HepG2 (cell line): Measurements from ENCODE around the gene SLC16A5. TPM values are rescaled to one million over a fixed set of nuclear protein-coding genes. Genes with fewer than 3 reads are reported as not detected.

Source experiments
- CREM ChIP-seq, 2 experiments: sonication (generic) in 1 of 2; formaldehyde crosslinking in 1 of 2; IDR thresholded peaks; 2 replicates each; pipeline versions ENCODE4 v1.4.0 to v1.6.1; 2016 to 2020; ENCODE audit warnings: antibody characterized with exemption in 1 of 2, mild to moderate bottlenecking in 1 of 2, missing genetic modification reagents in 1 of 2
- CTCF ChIP-seq: sonication (generic); formaldehyde crosslinking; IDR thresholded peaks from 2 replicates; pipeline ENCODE4 v1.5.0; 2020; ENCODE audit warnings: mild to moderate bottlenecking, missing genetic modification reagents, moderate library complexity
- GLI4 ChIP-seq: sonication (generic); formaldehyde crosslinking; IDR thresholded peaks from 2 replicates; pipeline ENCODE4 v1.5.1; 2020; ENCODE audit warnings: missing genetic modification reagents, mild to moderate bottlenecking, moderate library complexity, borderline replicate concordance
- HDAC1 ChIP-seq: sonication (generic); formaldehyde crosslinking; IDR thresholded peaks from 2 replicates; pipeline ENCODE4 v1.5.1; 2020; ENCODE audit warnings: mild to moderate bottlenecking, missing genetic modification reagents
- MED13 ChIP-seq: sonication (generic); formaldehyde crosslinking; IDR thresholded peaks from 2 replicates; pipeline ENCODE4 v1.5.0; 2020; ENCODE audit warnings: missing genetic modification reagents
- NFKB2 ChIP-seq: sonication (generic); formaldehyde crosslinking; IDR thresholded peaks from 2 replicates; pipeline ENCODE4 v1.4.0; 2020; ENCODE audit warnings: missing genetic modification reagents, borderline replicate concordance
- TMF1 ChIP-seq: sonication (generic); formaldehyde crosslinking; IDR thresholded peaks from 2 replicates; pipeline ENCODE4 v1.8.1; 2022; ENCODE audit warnings: low read depth, missing genetic modification reagents
- TP53 ChIP-seq: sonication (generic); formaldehyde crosslinking; conservative IDR thresholded peaks from 2 replicates; pipeline ENCODE4 v1.4.0; 2020; ENCODE audit warnings: missing genetic modification reagents
- ZMYM2 ChIP-seq: sonication (generic); formaldehyde crosslinking; IDR thresholded peaks from 2 replicates; pipeline ENCODE4 v1.8.0; 2022; ENCODE audit warnings: mild to moderate bottlenecking, missing genetic modification reagents
- ZNF207 ChIP-seq: fragments of 450-650 bp; IDR thresholded peaks from 2 replicates; pipeline ENCODE4 v1.6.1; 2016; ENCODE audit warnings: antibody characterized with exemption, borderline replicate concordance
- ZNF484 ChIP-seq: sonication (generic); formaldehyde crosslinking; IDR thresholded peaks from 2 replicates; pipeline ENCODE4 v1.5.1; 2020; ENCODE audit warnings: mild to moderate bottlenecking, low read depth, missing genetic modification reagents, borderline replicate concordance
- ZNF773 ChIP-seq: sonication (generic); formaldehyde crosslinking; IDR thresholded peaks from 2 replicates; pipeline ENCODE4 v1.4.0; 2020; ENCODE audit warnings: missing genetic modification reagents, borderline replicate concordance
- ZZZ3 ChIP-seq: sonication (generic); formaldehyde crosslinking; IDR thresholded peaks from 2 replicates; pipeline ENCODE4 v1.4.0; 2020; ENCODE audit warnings: missing genetic modification reagents, mild to moderate bottlenecking, borderline replicate concordance
- polyA plus RNA-seq, 8 experiments: library from polyadenylated mRNA; depleted of rRNA in 3 of 8; stranded (reverse) in 7 of 8; unstranded in 1 of 8; fragments of >200 nt; fragmentation: Illumina TruSeq in 4 of 8; extraction: Trizol in 4 of 8; gene quantifications; 2 replicates each; pipeline versions ENCODE4 v1.2.1 to v1.2.3, GENCODE V29; 2011 to 2016; ENCODE audit warnings: low read depth in 4 of 8, missing spikeins in 1 of 8, mixed read lengths in 1 of 8; ENCODE audit not compliant: insufficient read depth in 1 of 8
- total RNA-seq, 5 experiments: library from RNA; depleted of rRNA; stranded (reverse); fragments of >200 nt; fragmentation: Illumina TruSeq; extraction: Trizol; gene quantifications; 2 replicates each; pipeline ENCODE4 v1.2.3, GENCODE V29; 2016; ENCODE audit warnings: low read depth in 1 of 5
- TF ChIP-seq, protein P1 (sequence below): sonication (generic); IDR thresholded peaks from 2 replicates; pipeline ENCODE4 v1.6.1; 2016; ENCODE audit warnings: low read depth, borderline replicate concordance
- TF ChIP-seq, protein P2 (sequence below): sonication (generic); formaldehyde crosslinking; IDR thresholded peaks from 2 replicates; pipeline ENCODE4 v1.9.0; 2021; ENCODE audit warnings: missing genetic modification reagents, borderline replicate concordance
- TF ChIP-seq, protein P3 (sequence below): sonication (generic); formaldehyde crosslinking; IDR thresholded peaks from 2 replicates; pipeline ENCODE4 v1.5.1; 2020; ENCODE audit warnings: mild to moderate bottlenecking, missing genetic modification reagents, borderline replicate concordance

SLC16A5 gene
- total and polyA plus RNA-seq, 2 of the 13 experiments (the other 11 are each of a cell fraction or from before 2014, with no cell fraction given) = 0.69 to 5.6 TPM

DNA sequence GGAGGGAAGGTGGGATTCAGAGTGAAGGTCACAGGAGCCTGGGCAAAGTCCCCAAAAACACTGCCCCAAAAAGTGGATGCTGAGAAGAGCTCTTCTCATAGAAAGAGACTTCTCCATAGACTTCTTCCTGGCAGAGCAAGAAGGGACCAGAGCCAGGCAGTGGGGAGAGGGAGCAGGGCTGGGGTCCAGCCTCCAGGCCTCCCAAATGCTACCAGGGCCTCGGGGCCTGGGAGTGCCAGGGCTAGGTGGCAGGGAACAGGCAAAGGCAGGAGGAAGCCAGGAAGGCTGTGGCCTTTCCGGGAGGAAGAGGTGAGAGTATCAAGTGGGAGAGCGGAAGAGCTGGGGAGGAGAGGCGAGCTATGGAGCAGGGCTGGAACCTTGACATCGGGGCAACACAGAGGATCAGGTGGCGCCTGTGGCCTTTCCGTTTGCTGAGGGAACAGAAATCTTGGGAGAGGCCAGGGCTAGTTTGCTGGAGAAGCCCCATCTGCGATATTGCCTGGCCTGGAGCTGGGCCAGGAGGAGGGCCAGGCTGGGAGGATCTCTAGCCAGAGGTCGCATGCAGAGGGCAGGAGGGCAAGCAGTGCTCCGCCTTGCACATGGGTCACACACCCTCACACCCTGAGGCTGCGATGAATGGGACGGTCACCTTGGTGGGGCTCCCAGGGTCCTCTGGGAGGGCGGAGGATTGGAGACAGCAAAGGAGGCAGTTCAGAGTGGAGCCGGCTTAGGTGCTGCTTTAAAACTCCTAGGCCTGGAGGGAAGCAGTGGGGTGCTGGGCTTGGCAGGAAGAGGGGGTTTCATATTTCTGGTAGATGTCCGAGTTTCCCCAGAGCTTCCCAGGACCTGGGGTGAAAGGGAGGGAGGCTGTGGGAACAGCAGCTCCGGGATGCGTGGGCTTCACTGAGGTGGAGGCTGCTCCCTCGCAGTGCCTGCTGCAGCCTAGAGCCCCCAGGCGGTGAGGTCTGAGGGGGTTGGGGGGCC is 3.4 kb downstream of the SLC16A5 start (continued):
- no peak for TF ChIP-seq MED13 (CRISPR knock-in tag)
- no peak; the same call in 1 of the 2 replicates for TF ChIP-seq ZZZ3 (CRISPR knock-in tag)
- TF ChIP-seq GLI4 (CRISPR knock-in tag) = no peak
- 0 out of 2 replicates have a peak, but pooled peaks have one; percentile 19 for TF ChIP-seq TMF1 (CRISPR knock-in tag)
- TF ChIP-seq NFKB2 (CRISPR knock-in tag) = peak; percentile 68; the same call in 1 of the 2 replicates
- no peak for TF ChIP-seq TP53
- peak; percentile 21; the same call in 1 of the 2 replicates for TF ChIP-seq ZMYM2 (CRISPR knock-in tag)
- TF ChIP-seq CREM (IDR thresholded peaks at IDR 0.05) = peak; percentile 38; the same call in 1 of the 2 replicates
- no peak for TF ChIP-seq CREM (CRISPR knock-in tag; IDR thresholded peaks at IDR 0.05)
- no peak for TF ChIP-seq ZNF207
- peak; percentile 61 for TF ChIP-seq HDAC1 (CRISPR knock-in tag)
- TF ChIP-seq, protein P1, sequence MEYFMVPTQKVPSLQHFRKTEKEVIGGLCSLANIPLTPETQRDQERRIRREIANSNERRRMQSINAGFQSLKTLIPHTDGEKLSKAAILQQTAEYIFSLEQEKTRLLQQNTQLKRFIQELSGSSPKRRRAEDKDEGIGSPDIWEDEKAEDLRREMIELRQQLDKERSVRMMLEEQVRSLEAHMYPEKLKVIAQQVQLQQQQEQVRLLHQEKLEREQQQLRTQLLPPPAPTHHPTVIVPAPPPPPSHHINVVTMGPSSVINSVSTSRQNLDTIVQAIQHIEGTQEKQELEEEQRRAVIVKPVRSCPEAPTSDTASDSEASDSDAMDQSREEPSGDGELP = peak; percentile 76; the same call in 1 of the 2 replicates
- TF ChIP-seq CTCF = peak; percentile 7; the same call in 1 of the 2 replicates
- TF ChIP-seq ZNF773 (CRISPR knock-in tag) = no peak
- no peak for TF ChIP-seq ZNF484 (CRISPR knock-in tag)
- TF ChIP-seq, protein P2, sequence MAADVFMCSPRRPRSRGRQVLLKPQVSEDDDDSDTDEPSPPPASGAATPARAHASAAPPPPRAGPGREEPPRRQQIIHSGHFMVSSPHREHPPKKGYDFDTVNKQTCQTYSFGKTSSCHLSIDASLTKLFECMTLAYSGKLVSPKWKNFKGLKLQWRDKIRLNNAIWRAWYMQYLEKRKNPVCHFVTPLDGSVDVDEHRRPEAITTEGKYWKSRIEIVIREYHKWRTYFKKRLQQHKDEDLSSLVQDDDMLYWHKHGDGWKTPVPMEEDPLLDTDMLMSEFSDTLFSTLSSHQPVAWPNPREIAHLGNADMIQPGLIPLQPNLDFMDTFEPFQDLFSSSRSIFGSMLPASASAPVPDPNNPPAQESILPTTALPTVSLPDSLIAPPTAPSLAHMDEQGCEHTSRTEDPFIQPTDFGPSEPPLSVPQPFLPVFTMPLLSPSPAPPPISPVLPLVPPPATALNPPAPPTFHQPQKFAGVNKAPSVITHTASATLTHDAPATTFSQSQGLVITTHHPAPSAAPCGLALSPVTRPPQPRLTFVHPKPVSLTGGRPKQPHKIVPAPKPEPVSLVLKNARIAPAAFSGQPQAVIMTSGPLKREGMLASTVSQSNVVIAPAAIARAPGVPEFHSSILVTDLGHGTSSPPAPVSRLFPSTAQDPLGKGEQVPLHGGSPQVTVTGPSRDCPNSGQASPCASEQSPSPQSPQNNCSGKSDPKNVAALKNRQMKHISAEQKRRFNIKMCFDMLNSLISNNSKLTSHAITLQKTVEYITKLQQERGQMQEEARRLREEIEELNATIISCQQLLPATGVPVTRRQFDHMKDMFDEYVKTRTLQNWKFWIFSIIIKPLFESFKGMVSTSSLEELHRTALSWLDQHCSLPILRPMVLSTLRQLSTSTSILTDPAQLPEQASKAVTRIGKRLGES (CRISPR knock-in tag) = 0 out of 2 replicates have a peak, but pooled peaks have one; percentile 13
- TF ChIP-seq, protein P3, sequence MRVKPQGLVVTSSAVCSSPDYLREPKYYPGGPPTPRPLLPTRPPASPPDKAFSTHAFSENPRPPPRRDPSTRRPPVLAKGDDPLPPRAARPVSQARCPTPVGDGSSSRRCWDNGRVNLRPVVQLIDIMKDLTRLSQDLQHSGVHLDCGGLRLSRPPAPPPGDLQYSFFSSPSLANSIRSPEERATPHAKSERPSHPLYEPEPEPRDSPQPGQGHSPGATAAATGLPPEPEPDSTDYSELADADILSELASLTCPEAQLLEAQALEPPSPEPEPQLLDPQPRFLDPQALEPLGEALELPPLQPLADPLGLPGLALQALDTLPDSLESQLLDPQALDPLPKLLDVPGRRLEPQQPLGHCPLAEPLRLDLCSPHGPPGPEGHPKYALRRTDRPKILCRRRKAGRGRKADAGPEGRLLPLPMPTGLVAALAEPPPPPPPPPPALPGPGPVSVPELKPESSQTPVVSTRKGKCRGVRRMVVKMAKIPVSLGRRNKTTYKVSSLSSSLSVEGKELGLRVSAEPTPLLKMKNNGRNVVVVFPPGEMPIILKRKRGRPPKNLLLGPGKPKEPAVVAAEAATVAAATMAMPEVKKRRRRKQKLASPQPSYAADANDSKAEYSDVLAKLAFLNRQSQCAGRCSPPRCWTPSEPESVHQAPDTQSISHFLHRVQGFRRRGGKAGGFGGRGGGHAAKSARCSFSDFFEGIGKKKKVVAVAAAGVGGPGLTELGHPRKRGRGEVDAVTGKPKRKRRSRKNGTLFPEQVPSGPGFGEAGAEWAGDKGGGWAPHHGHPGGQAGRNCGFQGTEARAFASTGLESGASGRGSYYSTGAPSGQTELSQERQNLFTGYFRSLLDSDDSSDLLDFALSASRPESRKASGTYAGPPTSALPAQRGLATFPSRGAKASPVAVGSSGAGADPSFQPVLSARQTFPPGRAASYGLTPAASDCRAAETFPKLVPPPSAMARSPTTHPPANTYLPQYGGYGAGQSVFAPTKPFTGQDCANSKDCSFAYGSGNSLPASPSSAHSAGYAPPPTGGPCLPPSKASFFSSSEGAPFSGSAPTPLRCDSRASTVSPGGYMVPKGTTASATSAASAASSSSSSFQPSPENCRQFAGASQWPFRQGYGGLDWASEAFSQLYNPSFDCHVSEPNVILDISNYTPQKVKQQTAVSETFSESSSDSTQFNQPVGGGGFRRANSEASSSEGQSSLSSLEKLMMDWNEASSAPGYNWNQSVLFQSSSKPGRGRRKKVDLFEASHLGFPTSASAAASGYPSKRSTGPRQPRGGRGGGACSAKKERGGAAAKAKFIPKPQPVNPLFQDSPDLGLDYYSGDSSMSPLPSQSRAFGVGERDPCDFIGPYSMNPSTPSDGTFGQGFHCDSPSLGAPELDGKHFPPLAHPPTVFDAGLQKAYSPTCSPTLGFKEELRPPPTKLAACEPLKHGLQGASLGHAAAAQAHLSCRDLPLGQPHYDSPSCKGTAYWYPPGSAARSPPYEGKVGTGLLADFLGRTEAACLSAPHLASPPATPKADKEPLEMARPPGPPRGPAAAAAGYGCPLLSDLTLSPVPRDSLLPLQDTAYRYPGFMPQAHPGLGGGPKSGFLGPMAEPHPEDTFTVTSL (CRISPR knock-in tag) = no peak
